Endothelial cell of umbilical vein (primary cell): ENCODE data around the gene ITPR2. TPM values are rescaled to one million over a fixed set of nuclear protein-coding genes. Genes with fewer than 3 reads are reported as not detected.

Experiments
- BruUV-seq: library from RNA; stranded (reverse); fragments of 400-500 nt; replicated peaks from 2 replicates; lab custom pipeline; 2021; lab: Mats Ljungman, UMichigan
- CTCF ChIA-PET: fragments of 300-600, 350-600 bp; sonication (Branson Sonifier 250); formaldehyde crosslinking; loops from one replicate; lab custom pipeline; 2021; ENCODE audit warnings: antibody characterized with exemption, inconsistent platforms; lab: Charles Lee
- POLR2A ChIA-PET: fragments of 300-600, 350-600 bp; sonication (Branson Sonifier 250); formaldehyde crosslinking; loops from one replicate; lab custom pipeline; 2021; ENCODE audit warnings: antibody characterized with exemption, inconsistent platforms; lab: Charles Lee
- DNase-seq: peaks from one replicate; pipeline ENCODE4 v3.0.0-alpha.2; 2011; ENCODE audit warnings: low read depth, low spot score
- FAIRE-seq: peaks from 2 replicates; lab custom pipeline; 2011; peaks lifted over from hg19 to GRCh38; lab: Jason Lieb, UNC
- H2AFZ ChIP-seq: 2 replicates; pipeline ENCODE4 v1.6.0; 2012; ENCODE audit warnings: low read depth, low read length, control low read depth, inconsistent platforms
- H3K27ac ChIP-seq: 2 replicates; pipeline ENCODE4 v1.5.1; 2011; ENCODE audit warnings: low read depth, mild to moderate bottlenecking, control low read depth, low read length, moderate library complexity; ENCODE audit not compliant: insufficient read depth
- H3K27me3 ChIP-seq, 2 experiments: 2 replicates each; pipeline versions ENCODE4 v1.6.0 to v1.6.1; 2011; ENCODE audit warnings: low read length in 2 of 2, mixed read lengths in 1 of 2; ENCODE audit not compliant: control insufficient read depth in 2 of 2, insufficient read depth in 2 of 2
- H3K36me3 ChIP-seq, 2 experiments: 2 replicates in 1 of 2; 3 replicates in 1 of 2; pipeline ENCODE4 v1.5.1; 2011; ENCODE audit warnings: low read length in 2 of 2, mild to moderate bottlenecking in 1 of 2, moderate library complexity in 1 of 2; ENCODE audit not compliant: control insufficient read depth in 2 of 2, insufficient read depth in 2 of 2; ENCODE audit errors: extremely low read depth in 1 of 2
- H3K4me1 ChIP-seq: 3 replicates; pipeline ENCODE4 v1.5.1; 2011; ENCODE audit warnings: mild to moderate bottlenecking, low read length; ENCODE audit not compliant: control insufficient read depth, insufficient read depth; ENCODE audit errors: extremely low read depth
- H3K4me2 ChIP-seq: 2 replicates; pipeline ENCODE4 v1.6.1; 2011; ENCODE audit warnings: low read length, control low read depth, mixed read lengths; ENCODE audit not compliant: insufficient read depth
- H3K4me3 ChIP-seq, 3 experiments: fragments of 200-600 bp in 1 of 3; sonication (generic), shearing (Covaris generic) in 1 of 3; replicated peaks in 1 of 3; 2 replicates each; pipeline ENCODE4 v1.5.1; 2011 to 2016; ENCODE audit warnings: control low read depth in 3 of 3, low read length in 3 of 3, mild to moderate bottlenecking in 2 of 3, inconsistent platforms in 1 of 3, low read depth in 1 of 3, moderate library complexity in 1 of 3; ENCODE audit not compliant: insufficient read depth in 1 of 3
- H3K79me2 ChIP-seq: 2 replicates; pipeline ENCODE4 v1.6.0; 2012; ENCODE audit warnings: low read length, inconsistent platforms; ENCODE audit not compliant: control insufficient read depth, insufficient read depth
- H3K9ac ChIP-seq: replicated peaks from 2 replicates; pipeline ENCODE3; 2011; ENCODE audit warnings: low read length, control low read depth; ENCODE audit not compliant: insufficient read depth; ENCODE audit errors: extremely low read depth
- H3K9me1 ChIP-seq: replicated peaks from 3 replicates; pipeline ENCODE4 v1.6.0; 2011; ENCODE audit warnings: mild to moderate bottlenecking, low read length; ENCODE audit not compliant: control insufficient read depth, insufficient read depth; ENCODE audit errors: extremely low read depth
- H3K9me3 ChIP-seq: replicated peaks from 2 replicates; pipeline ENCODE4 v1.5.1; 2012; ENCODE audit warnings: low read length, inconsistent platforms; ENCODE audit not compliant: control insufficient read depth, insufficient read depth
- H4K20me1 ChIP-seq: replicated peaks from 2 replicates; pipeline ENCODE3; 2011; ENCODE audit warnings: mild to moderate bottlenecking, low read length; ENCODE audit not compliant: control insufficient read depth, insufficient read depth; ENCODE audit errors: extremely low read depth
- EZH2 ChIP-seq: IDR thresholded peaks from 2 replicates; pipeline ENCODE4 v1.6.1; 2012; ENCODE audit warnings: borderline replicate concordance, low read depth, mild to moderate bottlenecking, moderate library complexity, low read length, inconsistent platforms; ENCODE audit not compliant: severe bottlenecking
- FOS ChIP-seq: IDR thresholded peaks from 2 replicates; pipeline ENCODE4 v1.6.1; 2011; ENCODE audit warnings: mild to moderate bottlenecking, low read length, moderate library complexity, borderline replicate concordance; ENCODE audit not compliant: insufficient read depth
- MAX ChIP-seq: IDR thresholded peaks from 2 replicates; pipeline ENCODE4 v1.6.1; 2011; ENCODE audit not compliant: insufficient read depth, insufficient read length
- MYC ChIP-seq: IDR thresholded peaks from one replicate; pipeline ENCODE4 v1.6.1; 2011; ENCODE audit warnings: mild to moderate bottlenecking, low read depth, low read length
- POLR2A ChIP-seq: IDR thresholded peaks from 2 replicates; pipeline ENCODE4 v1.6.1; 2012; ENCODE audit warnings: low read depth, mild to moderate bottlenecking, control low read depth, low read length
- dilution Hi-C: fragments of 300-500 bp; cut with MboI; formaldehyde crosslinking; loops from one replicate; pipeline ENCODE4 v1.15.0; 2019; ENCODE audit warnings: low sequenced_read_pairs; ENCODE audit not compliant: extremely low pct_ligation_motif_present
- intact Hi-C: fragments of 100-400 bp; cut with micrococcal nuclease; formaldehyde crosslinking; loops from one replicate; pipeline ENCODE4 v1.10.0; 2022
- polyA plus RNA-seq, 4 experiments: library from polyadenylated mRNA; depleted of rRNA in 3 of 4; stranded (reverse) in 3 of 4; unstranded in 1 of 4; fragments of >200 nt; gene quantifications; 2 replicates each; pipeline versions ENCODE4 v1.2.1 to v1.2.3, GENCODE V29; 2011 to 2012; ENCODE audit warnings: missing spikeins in 1 of 4
- total RNA-seq: library from RNA; stranded (reverse); gene quantifications from 2 replicates; pipeline ENCODE4 v1.2.3, GENCODE V29; 2021
- TF ChIP-seq, protein P1 (sequence below), 2 donors: IDR thresholded peaks; 1 replicate in 1 of 2; 2 replicates in 1 of 2; pipeline ENCODE4 v1.5.1; 2011; ENCODE audit warnings: low read length in 2 of 2, mild to moderate bottlenecking in 2 of 2, moderate library complexity in 2 of 2, control low read depth in 1 of 2, inconsistent platforms in 1 of 2, low read depth in 1 of 2; ENCODE audit not compliant: insufficient read depth in 1 of 2; ENCODE audit errors: extremely low read depth in 1 of 2

Gene ITPR2
- total and polyA plus RNA-seq, 2 donors (not counting 3 experiments of a cell fraction or from before 2014, with no cell fraction given), result 16.2 to 86.8 TPM

DNA sequence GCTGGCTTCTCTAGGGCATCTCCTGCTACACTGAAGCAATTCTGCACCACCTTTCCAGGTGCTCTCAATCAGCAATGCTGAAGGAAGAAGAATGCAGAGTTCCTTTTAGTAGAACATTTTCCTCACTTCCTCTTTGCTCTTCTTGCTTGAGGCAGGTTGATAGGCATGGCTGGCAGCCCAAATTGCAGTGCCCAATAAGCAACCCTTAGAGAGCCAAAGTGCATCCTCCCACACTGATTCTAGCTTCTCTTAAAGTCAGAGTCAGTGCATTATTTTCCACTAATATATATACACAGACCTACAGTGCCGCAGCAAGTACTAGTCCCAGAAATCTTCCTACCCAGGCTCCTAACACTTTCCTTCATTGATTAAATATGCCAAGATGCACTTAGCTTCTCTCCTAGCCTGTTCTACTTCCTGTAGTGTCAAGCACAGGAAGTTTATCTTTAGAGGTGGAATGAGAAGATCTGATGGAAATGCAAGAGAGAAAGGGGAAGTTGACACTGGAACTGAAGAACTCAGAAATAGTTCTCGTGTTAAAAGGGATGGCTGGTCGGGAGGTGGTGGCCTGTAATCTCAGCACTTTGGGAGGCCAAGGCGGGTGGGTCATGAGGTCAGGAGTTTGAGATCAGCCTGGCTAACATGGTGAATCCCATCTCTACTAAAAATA lies 504.9 kb downstream of the ITPR2 start:
- Histone ChIP-seq H3K4me2 (no peak overlapping the region), H3K9ac (no peak overlapping the region), H3K4me3 (no peak overlapping the region), H4K20me1 (no peaks in the 10 kb centered on the region), H3K27ac (no peak overlapping the region), H3K9me1 (no peaks in the 10 kb centered on the region), H3K79me2 (no peaks in the 10 kb centered on the region), H3K27me3 (no peaks in the 10 kb centered on the region), H3K9me3 (no peaks in the 10 kb centered on the region), H2AFZ (no peak overlapping the region), H3K4me1 (no peaks in the 10 kb centered on the region), H3K36me3 (no peaks in the 10 kb centered on the region)
- no peak for FAIRE-seq
- no TSS peak for BruUV-seq
- CTCF ChIA-PET, result interaction anchor here (1.7 kb wide), 2 partner anchors 9 to 29 kb away, joined by 6 to 7 read pairs; no protein-coding TSS in a partner anchor
- dilution Hi-C loops, result no loop called here
- intact Hi-C loops, result no loop called here
- no peak for DNase-seq
- POLR2A ChIA-PET, result no interaction called here
- TF ChIP-seq POLR2A (no peak), MAX (no peak), FOS (no peak), EZH2 (no peak), MYC (no peak)
- TF ChIP-seq, protein P1, sequence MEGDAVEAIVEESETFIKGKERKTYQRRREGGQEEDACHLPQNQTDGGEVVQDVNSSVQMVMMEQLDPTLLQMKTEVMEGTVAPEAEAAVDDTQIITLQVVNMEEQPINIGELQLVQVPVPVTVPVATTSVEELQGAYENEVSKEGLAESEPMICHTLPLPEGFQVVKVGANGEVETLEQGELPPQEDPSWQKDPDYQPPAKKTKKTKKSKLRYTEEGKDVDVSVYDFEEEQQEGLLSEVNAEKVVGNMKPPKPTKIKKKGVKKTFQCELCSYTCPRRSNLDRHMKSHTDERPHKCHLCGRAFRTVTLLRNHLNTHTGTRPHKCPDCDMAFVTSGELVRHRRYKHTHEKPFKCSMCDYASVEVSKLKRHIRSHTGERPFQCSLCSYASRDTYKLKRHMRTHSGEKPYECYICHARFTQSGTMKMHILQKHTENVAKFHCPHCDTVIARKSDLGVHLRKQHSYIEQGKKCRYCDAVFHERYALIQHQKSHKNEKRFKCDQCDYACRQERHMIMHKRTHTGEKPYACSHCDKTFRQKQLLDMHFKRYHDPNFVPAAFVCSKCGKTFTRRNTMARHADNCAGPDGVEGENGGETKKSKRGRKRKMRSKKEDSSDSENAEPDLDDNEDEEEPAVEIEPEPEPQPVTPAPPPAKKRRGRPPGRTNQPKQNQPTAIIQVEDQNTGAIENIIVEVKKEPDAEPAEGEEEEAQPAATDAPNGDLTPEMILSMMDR (IDR thresholded peaks at IDR 0.05; ENCODE audit: extremely low read depth in 1 of 2, insufficient read depth in 1 of 2, low read depth in 1 of 2, low read length in 2 of 2), result no peak
